SK-MEL-5 (cell line): ENCODE data around the gene ADNP. TPM values are rescaled to one million over a fixed set of nuclear protein-coding genes. Genes with fewer than 3 reads are reported as not detected.

Experiments
- DNase-seq: peaks from one replicate; pipeline ENCODE4 v3.0.0-alpha.2; 2016; ENCODE audit warnings: low read depth, low spot score
- in situ Hi-C: cut with HindIII; loops from 2 replicates; pipeline ENCODE4 v1.10.0; 2016; ENCODE audit warnings: low sequenced_read_pairs, high pct_unique_total_duplicates, low pct_unique_long_range_greater_than_20kb
- small RNA-seq, 2 experiments: library from RNA; depleted of rRNA; stranded (forward); fragments of <200 nt; gene quantifications; one replicate each; pipeline ENCODE3, GENCODE V24; 2014
- total RNA-seq: library from RNA; depleted of rRNA; stranded (reverse); fragments of >200 nt; shearing (Covaris generic); gene quantifications from 2 replicates; pipeline ENCODE4 v1.2.3, GENCODE V29; 2014; rRNA removed

Gene ADNP
- total RNA-seq, 1 experiment from 2014 or later = 28.8 TPM

GRCh38 chr20:50845566-50846215 lies 85.5 kb downstream of the ADNP start:
- peak; percentile 15 for DNase-seq
- in situ Hi-C loops = no loop called here

DNA sequence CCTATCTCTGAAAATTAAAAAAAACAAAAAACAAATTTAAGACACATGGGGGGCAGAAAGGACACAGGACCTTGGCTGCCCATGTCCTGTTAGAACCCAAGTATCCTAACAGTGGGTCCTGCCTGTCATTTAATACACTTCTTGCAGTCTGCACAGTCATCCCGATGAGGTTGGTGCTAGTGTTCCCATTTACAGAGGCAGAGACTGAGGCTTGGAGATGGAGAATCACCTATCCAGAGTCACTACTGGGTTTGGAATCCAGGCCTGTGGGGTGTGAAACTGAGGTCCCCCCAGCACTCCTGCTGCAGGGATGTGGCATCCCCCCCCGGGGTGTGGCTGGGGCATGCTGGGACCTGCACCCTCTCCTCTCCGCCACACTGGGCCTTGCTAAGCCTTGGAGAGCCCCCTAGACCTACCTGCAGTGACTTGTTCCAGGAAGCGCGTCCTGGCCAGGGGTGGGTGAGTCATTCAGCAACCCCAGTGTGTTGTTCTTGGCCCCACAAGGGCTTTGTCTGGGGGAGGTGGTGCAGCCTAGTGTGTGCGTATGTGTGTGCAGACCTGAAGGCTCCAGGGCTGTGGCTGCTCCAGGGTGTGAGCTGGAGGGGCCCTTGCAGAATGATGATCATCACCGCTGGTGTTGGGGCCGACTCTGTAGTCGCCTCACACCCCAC lies 86.7 kb downstream of the ADNP start:
- in situ Hi-C loops = no loop called here
- DNase-seq = no peak

- DNase-seq = no peak
- in situ Hi-C loops = no loop called here
Observed at GRCh38 chr20:50843331-50844276, 87.6 kb downstream of the ADNP start.

GRCh38 chr20:50842821-50843220 lies 88.4 kb downstream of the ADNP start:
- no peak for DNase-seq
- in situ Hi-C loops = no loop called here

Small RNAs within 50 kb of the gene (small RNA-seq; reads per million reads assigned to genes)
- 0 reads per million in 2 experiments for gene TMSB4XP6

Other genes starting within 250 kb of the ADNP start
- not detected in 2 replicates for gene RIPOR3, start 239.9 kb downstream of the ADNP start, total RNA-seq
- 4.8 and 5.9 TPM in 2 replicates for gene PARD6B, start 199.9 kb downstream of the ADNP start, total RNA-seq
- 4.4 and 7.0 TPM in 2 replicates for gene BCAS4, start 136.4 kb downstream of the ADNP start, total RNA-seq
- 109 and 126 TPM in 2 replicates for gene DPM1, start 27.1 kb upstream of the ADNP start, total RNA-seq
- 11.7 and 13.9 TPM in 2 replicates for gene MOCS3, start 27.4 kb upstream of the ADNP start, total RNA-seq
- 22.3 and 22.9 TPM in 2 replicates for gene KCNG1, start 91.7 kb upstream of the ADNP start, total RNA-seq